ENCODE measurements around the gene ANKRD53. TPM values are rescaled to one million over a fixed set of nuclear protein-coding genes. Genes with fewer than 3 reads are reported as not detected.

Gene ANKRD53
- total RNA-seq, 2 donors from 2014 or later = 0.36 to 0.74 TPM

DNA sequence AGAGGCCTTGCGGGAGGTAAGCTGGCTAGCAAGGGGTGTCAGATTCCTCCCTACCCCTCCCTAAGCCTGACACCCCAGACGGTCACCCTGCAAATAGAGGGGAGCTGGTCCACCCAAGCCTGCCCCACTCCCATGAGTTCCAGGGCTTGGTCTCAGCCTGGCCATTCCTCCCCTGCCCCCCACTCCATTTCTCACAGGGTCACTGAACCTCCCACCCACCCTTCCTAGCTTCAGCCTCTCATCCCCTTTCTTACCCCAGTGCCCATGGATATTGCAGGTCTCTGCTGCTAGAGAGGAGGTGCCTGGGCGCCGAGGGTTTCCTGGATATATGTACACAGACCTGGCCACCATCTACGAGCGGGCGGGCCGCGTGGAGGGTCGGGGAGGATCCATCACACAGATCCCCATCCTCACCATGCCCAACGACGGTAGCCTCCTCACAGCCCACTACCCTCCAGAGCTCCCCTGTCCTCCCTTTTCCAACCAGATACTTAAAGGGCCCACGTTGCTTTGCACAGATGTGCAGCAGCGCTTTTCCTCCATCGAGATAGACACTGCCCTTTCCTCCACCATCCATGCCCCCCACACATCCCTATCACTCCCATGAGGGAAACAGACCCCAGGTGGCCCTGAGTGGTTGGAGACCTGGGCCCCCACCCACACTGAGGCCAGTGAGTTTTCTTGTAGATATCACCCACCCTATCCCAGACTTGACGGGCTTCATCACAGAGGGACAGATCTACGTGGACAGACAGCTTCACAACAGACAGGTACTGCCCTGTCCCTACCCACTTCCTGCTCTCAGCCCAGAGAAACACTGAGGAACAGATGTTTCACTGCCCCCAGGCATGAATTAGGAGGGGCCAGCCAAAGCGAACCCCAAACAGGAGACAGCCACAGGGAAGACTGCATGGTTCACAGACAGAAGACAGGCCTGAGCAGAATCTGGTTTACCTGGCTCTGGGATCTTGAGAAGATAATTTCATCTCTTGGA is 15.2 kb upstream of the ANKRD53 start:
- no peak overlapping the region for H3K27ac ChIP-seq
- no peaks in the 10 kb centered on the region for H3K9me3 ChIP-seq
- DNase-seq (ENCODE audit: low spot score) = no peak
- no peaks in the 10 kb centered on the region for H3K4me1 ChIP-seq (replicated peaks)
- no peaks in the 10 kb centered on the region for H3K36me3 ChIP-seq
- TF ChIP-seq, protein P1, sequence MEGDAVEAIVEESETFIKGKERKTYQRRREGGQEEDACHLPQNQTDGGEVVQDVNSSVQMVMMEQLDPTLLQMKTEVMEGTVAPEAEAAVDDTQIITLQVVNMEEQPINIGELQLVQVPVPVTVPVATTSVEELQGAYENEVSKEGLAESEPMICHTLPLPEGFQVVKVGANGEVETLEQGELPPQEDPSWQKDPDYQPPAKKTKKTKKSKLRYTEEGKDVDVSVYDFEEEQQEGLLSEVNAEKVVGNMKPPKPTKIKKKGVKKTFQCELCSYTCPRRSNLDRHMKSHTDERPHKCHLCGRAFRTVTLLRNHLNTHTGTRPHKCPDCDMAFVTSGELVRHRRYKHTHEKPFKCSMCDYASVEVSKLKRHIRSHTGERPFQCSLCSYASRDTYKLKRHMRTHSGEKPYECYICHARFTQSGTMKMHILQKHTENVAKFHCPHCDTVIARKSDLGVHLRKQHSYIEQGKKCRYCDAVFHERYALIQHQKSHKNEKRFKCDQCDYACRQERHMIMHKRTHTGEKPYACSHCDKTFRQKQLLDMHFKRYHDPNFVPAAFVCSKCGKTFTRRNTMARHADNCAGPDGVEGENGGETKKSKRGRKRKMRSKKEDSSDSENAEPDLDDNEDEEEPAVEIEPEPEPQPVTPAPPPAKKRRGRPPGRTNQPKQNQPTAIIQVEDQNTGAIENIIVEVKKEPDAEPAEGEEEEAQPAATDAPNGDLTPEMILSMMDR (IDR thresholded peaks at IDR 0.05) = no peak
- TF ChIP-seq POLR2A (IDR thresholded peaks at IDR 0.05) (no peak), POLR2AphosphoS5 (IDR thresholded peaks at IDR 0.05) (no peak)
- 68% methylated on average over 18 of the region's 18 CpGs for WGBS
- no peak overlapping the region for H3K4me3 ChIP-seq
- peaks cover 3% of the 10 kb centered on the region for H3K27me3 ChIP-seq (replicated peaks; ENCODE audit: insufficient read depth)
- intact Hi-C loops (cut with DNase I) = no loop called here

DNA sequence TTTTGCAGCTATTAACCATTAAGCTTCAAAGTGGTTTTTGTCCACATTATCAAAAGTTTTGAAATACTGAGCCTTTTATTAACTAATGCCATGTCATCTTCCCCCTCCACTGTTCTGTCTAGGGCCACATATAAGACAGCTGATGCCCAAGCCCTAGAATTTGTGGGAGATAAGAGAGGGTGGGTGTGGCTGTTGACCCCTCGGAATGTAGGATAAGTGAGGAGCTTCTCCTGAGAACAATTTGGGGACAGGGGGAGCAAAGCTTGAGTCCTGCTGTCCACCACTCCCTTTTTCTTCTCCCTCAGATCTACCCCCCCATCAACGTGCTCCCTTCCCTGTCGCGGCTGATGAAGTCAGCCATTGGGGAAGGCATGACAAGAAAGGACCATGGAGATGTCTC is 14.3 kb upstream of the ANKRD53 start:
- Histone ChIP-seq H3K4me3 (no peak overlapping the region), H3K27ac (no peak overlapping the region), H3K4me1 (replicated peaks) (no peaks in the 10 kb centered on the region), H3K27me3 (replicated peaks; ENCODE audit: insufficient read depth) (peaks cover 3% of the 10 kb centered on the region), H3K9me3 (no peaks in the 10 kb centered on the region), H3K36me3 (no peaks in the 10 kb centered on the region)
- no peak for DNase-seq (ENCODE audit: low spot score)
- no peak for TF ChIP-seq POLR2A (IDR thresholded peaks at IDR 0.05)
- TF ChIP-seq, protein P1 (IDR thresholded peaks at IDR 0.05) = no peak
- no peak for TF ChIP-seq POLR2AphosphoS5 (IDR thresholded peaks at IDR 0.05)
- intact Hi-C loops (cut with DNase I) = no loop called here
- 68% methylated on average over 4 of the region's 4 CpGs for WGBS

DNA sequence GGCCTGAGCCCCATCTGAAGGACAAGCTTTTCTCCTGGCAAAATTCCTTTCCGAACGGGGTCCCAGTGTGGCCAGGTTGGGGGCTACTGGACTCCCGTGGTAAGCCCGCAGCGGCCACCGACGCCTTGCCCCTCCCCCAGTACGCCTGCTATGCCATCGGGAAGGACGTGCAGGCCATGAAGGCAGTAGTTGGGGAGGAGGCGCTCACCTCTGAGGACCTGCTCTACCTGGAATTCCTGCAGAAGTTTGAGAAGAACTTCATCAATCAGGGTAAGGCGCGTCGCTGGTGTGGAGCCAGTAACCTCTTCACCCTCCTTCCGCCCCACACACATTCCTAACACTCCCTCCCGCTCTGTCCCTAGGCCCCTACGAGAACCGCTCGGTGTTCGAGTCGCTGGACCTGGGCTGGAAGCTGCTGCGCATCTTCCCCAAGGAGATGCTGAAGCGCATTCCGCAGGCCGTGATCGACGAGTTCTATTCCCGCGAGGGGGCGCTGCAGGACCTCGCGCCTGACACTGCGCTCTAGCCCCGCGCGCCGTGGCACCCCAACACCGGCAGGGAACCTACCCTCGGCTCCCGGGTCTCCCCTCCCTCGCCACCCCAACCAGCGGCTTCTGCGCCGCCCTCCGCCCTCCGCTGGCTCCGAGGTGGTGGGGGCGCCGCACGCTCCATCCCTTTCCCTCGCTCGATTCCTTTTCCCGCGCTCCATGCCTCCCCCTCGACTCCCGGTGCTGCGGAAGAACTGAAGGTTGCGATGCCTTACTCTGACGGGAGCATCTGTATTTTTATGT is 13.6 kb upstream of the ANKRD53 start:
- no peaks in the 10 kb centered on the region for H3K36me3 ChIP-seq
- peaks cover 3% of the 10 kb centered on the region for H3K27me3 ChIP-seq (replicated peaks; ENCODE audit: insufficient read depth)
- H3K4me1 ChIP-seq (replicated peaks) = no peaks in the 10 kb centered on the region
- DNase-seq (ENCODE audit: low spot score) = peak; percentile 64
- TF ChIP-seq, protein P1 (IDR thresholded peaks at IDR 0.05) = peak; percentile 51 to 81 (median 73)
- TF ChIP-seq POLR2AphosphoS5 (IDR thresholded peaks at IDR 0.05) = peak; percentile 39
- no peak for TF ChIP-seq POLR2A (IDR thresholded peaks at IDR 0.05)
- H3K4me3 ChIP-seq = peak overlapping the region; percentile 22 to 35
- no peaks in the 10 kb centered on the region for H3K9me3 ChIP-seq
- 7% methylated on average over 53 of the region's 59 CpGs for WGBS
- intact Hi-C loops (cut with DNase I) = no loop called here
- no peak overlapping the region for H3K27ac ChIP-seq

DNA sequence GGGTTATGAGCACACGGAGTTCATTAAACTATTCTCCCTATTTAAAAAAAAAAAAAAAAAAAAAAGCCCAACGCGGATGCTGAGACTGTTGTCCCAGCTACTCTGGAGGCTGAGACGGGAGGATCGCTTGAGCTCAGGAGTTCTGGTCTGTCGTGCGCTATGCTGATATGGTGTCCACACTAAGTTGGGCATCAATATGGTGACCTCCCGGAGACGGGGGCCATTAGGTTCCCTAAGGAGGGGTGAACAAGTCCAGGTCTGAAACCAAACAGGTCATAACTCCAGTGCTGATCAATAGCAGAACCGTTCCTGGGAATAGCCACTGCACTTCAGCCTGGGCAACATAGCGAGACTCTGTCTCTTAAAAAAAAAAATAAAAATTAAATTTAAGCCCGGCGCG is 12.9 kb upstream of the ANKRD53 start:
- H3K4me3 ChIP-seq = no peak overlapping the region
- WGBS = 66% methylated on average over 14 of the region's 14 CpGs
- H3K27ac ChIP-seq = no peak overlapping the region
- TF ChIP-seq, protein P1 (IDR thresholded peaks at IDR 0.05) = no peak
- TF ChIP-seq POLR2A (IDR thresholded peaks at IDR 0.05) = no peak
- TF ChIP-seq POLR2AphosphoS5 (IDR thresholded peaks at IDR 0.05) = no peak
- H3K27me3 ChIP-seq (replicated peaks; ENCODE audit: insufficient read depth) = peaks cover 3% of the 10 kb centered on the region
- intact Hi-C loops (cut with DNase I) = no loop called here
- no peak for DNase-seq (ENCODE audit: low spot score)
- no peaks in the 10 kb centered on the region for H3K9me3 ChIP-seq
- H3K36me3 ChIP-seq = no peaks in the 10 kb centered on the region
- no peaks in the 10 kb centered on the region for H3K4me1 ChIP-seq (replicated peaks)
